C4-2B (cell line): Measurements from ENCODE around the gene CARMIL1.

ENCODE experiments used
- ZFX ChIP-seq: fragments of 450-650 bp; IDR thresholded peaks from 2 replicates; pipeline ENCODE4 v1.6.1; 2017
- TF ChIP-seq, protein P1 (sequence below): fragments of 450-650 bp; conservative IDR thresholded peaks from 2 replicates; pipeline ENCODE4 v1.5.1; 2017; ENCODE audit warnings: mild to moderate bottlenecking

DNA sequence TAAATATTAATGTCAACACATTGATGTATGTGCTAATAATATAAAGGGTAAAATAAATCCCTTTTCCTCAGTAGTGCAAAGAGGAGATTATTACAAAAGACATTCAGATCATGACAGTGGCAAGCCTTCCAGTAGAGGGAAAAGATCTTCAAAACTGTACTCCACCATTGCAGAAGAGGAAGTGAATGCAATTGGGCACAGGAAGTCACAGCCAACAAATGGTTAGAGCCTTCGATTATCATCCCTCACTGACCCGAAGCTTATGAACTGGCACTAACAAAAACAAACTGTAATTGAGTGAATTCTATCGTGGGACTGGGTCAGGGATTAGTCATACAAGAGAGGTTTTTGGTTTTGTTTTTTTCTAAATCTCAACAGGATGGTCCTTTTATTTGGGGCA is 333.5 kb downstream of the CARMIL1 start:
- TF ChIP-seq, protein P1, sequence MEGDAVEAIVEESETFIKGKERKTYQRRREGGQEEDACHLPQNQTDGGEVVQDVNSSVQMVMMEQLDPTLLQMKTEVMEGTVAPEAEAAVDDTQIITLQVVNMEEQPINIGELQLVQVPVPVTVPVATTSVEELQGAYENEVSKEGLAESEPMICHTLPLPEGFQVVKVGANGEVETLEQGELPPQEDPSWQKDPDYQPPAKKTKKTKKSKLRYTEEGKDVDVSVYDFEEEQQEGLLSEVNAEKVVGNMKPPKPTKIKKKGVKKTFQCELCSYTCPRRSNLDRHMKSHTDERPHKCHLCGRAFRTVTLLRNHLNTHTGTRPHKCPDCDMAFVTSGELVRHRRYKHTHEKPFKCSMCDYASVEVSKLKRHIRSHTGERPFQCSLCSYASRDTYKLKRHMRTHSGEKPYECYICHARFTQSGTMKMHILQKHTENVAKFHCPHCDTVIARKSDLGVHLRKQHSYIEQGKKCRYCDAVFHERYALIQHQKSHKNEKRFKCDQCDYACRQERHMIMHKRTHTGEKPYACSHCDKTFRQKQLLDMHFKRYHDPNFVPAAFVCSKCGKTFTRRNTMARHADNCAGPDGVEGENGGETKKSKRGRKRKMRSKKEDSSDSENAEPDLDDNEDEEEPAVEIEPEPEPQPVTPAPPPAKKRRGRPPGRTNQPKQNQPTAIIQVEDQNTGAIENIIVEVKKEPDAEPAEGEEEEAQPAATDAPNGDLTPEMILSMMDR: no peak
- TF ChIP-seq ZFX: no peak
